NCI-H2227 (cell line): Measurements from ENCODE around the gene IYD.
"Not testable (repeated sequence)": the region's sequence is repeated elsewhere in the genome, so short reads cannot be mapped to it uniquely, and the experiment has no call there.

Experiments used
- DNase-seq: peaks from one replicate; lab custom pipeline; 2025; ENCODE audit not compliant: unreplicated experiment; lab: John Stamatoyannopoulos, UW

IYD gene

GRCh38 chr6:150352321-150353296 lies 16.2 kb upstream of the IYD start:
- DNase-seq: no peak

- DNase-seq: no peak
These were observed 15.4 kb upstream of the IYD start for GRCh38 chr6:150353445-150353844.

GRCh38 chr6:150354754-150355571 lies 13.8 kb upstream of the IYD start:
- DNase-seq: no peak

GRCh38 chr6:150355932-150356331 lies 12.9 kb upstream of the IYD start:
- no peak for DNase-seq

GRCh38 chr6:150361876-150362275 lies 6.9 kb upstream of the IYD start:
- DNase-seq: no peak

GRCh38 chr6:150363733-150364132 lies 5.1 kb upstream of the IYD start:
- DNase-seq: no peak

GRCh38 chr6:150366118-150366778 lies 2.6 kb upstream of the IYD start:
- no peak for DNase-seq

- DNase-seq: no peak
These were observed 596 bp downstream of the IYD start for GRCh38 chr6:150369408-150369807.

GRCh38 chr6:150370112-150370511 lies 1.3 kb downstream of the IYD start:
- DNase-seq: no peak

- no peak for DNase-seq
These were observed 2.5 kb downstream of the IYD start for GRCh38 chr6:150371356-150371755.

- DNase-seq: no peak
These were observed 3.2 kb downstream of the IYD start for GRCh38 chr6:150372051-150372450.

- DNase-seq: no peak
These were observed 4.5 kb downstream of the IYD start for GRCh38 chr6:150373260-150373701.

- not testable (repeated sequence) for DNase-seq
These were observed 5.5 kb downstream of the IYD start for GRCh38 chr6:150374346-150374745.

- no peak for DNase-seq
These were observed 8.5 kb downstream of the IYD start for GRCh38 chr6:150377211-150377781.

GRCh38 chr6:150380256-150380655 lies 11.4 kb downstream of the IYD start:
- DNase-seq: no peak

- no peak for DNase-seq
These were observed 13.4 kb downstream of the IYD start for GRCh38 chr6:150382171-150382570.

GRCh38 chr6:150391414-150391813 lies 22.6 kb downstream of the IYD start:
- no peak for DNase-seq

- no peak for DNase-seq
These were observed 23.1 kb downstream of the IYD start for GRCh38 chr6:150391890-150392289.

- no peak for DNase-seq
These were observed 23.8 kb downstream of the IYD start for GRCh38 chr6:150392452-150393220.
